Omental fat pad (tissue), 4 donors: ENCODE measurements around the gene TOP2A. TPM values are rescaled to one million over a fixed set of nuclear protein-coding genes. Genes with fewer than 3 reads are reported as not detected.
A peak's percentile ranks its signal among the peaks of the same experiment; 100 is the strongest.

Source experiments
- ATAC-seq: fragments of 150-250 bp; one replicate; pipeline ENCODE4 v1.9.1; 2016; ENCODE audit warnings: mild to moderate bottlenecking, moderate library complexity; ENCODE audit not compliant: low FRiP score
- DNase-seq: peaks from one replicate; pipeline ENCODE4 v3.0.0-alpha.2; 2019; ENCODE audit warnings: low spot score
- total RNA-seq, 4 donors: library from RNA; depleted of rRNA; stranded (reverse); fragments of >200 nt; gene quantifications; one replicate each; pipeline ENCODE4 v1.1.0, GENCODE V29; 2016
- TF ChIP-seq, protein P1 (sequence below), 3 donors: fragments of 450-650 bp; IDR thresholded peaks; one replicate each; pipeline ENCODE4 v1.5.1; 2016 to 2017; ENCODE audit warnings: antibody characterized with exemption in 3 of 3, mild to moderate bottlenecking in 3 of 3, moderate library complexity in 2 of 3

TOP2A gene
- total RNA-seq, 4 donors from 2014 or later = 0.65 to 12.7 (median 2.3) TPM

- TF ChIP-seq, protein P1, sequence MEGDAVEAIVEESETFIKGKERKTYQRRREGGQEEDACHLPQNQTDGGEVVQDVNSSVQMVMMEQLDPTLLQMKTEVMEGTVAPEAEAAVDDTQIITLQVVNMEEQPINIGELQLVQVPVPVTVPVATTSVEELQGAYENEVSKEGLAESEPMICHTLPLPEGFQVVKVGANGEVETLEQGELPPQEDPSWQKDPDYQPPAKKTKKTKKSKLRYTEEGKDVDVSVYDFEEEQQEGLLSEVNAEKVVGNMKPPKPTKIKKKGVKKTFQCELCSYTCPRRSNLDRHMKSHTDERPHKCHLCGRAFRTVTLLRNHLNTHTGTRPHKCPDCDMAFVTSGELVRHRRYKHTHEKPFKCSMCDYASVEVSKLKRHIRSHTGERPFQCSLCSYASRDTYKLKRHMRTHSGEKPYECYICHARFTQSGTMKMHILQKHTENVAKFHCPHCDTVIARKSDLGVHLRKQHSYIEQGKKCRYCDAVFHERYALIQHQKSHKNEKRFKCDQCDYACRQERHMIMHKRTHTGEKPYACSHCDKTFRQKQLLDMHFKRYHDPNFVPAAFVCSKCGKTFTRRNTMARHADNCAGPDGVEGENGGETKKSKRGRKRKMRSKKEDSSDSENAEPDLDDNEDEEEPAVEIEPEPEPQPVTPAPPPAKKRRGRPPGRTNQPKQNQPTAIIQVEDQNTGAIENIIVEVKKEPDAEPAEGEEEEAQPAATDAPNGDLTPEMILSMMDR (IDR thresholded peaks at IDR 0.05) = no peak
- DNase-seq (no peak), ATAC-seq (no peak)
Measured at GRCh38 chr17:40344421-40345160, 73.1 kb downstream of the TOP2A start.

DNA sequence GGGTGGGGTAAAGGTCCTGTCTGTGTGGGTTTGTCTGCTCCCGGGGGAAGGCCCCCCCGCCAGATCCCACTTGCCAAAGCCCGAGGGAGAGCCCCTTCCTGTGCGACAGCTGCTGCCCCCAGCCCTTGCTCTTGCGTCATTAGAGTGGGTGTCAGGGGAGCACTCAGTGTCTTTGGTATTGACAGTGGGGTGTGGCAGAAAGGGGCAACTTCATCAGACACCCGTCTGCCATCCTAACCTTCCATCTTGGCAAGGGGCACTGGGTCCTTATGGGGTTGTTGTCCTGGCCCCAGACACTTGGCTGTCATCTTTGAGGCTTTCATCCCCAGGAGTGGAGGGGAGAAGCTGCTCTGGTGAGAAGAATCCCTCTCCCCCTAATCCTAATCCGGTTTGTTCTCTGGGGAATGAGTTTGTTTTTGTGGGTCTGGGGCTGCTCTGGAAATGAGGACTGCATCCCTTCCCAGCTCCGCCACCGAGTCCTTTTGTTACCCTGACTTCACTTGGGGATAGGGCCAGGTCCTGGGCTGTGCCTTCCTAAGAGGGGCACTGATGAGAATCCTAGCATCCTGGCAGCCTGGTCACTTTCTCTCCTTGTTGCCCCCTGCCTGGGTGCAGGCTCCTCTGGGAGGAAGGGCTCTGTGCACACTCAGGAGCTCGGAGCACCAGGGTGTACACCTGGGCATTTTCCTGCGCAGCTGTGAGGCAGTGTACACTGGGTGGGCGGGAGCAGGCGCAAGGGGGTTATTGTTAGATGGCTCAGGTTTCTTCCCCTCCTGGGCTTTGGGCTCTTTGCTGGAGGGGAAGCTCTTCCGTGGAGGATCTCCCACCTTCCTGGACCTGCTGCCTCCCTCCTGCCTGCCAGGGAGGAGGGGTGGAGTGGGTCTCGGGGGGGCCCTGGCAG, 74.2 kb downstream of the TOP2A start:
- TF ChIP-seq, protein P1 (IDR thresholded peaks at IDR 0.05) = no peak
- ATAC-seq (no peak), DNase-seq (no peak)

DNA sequence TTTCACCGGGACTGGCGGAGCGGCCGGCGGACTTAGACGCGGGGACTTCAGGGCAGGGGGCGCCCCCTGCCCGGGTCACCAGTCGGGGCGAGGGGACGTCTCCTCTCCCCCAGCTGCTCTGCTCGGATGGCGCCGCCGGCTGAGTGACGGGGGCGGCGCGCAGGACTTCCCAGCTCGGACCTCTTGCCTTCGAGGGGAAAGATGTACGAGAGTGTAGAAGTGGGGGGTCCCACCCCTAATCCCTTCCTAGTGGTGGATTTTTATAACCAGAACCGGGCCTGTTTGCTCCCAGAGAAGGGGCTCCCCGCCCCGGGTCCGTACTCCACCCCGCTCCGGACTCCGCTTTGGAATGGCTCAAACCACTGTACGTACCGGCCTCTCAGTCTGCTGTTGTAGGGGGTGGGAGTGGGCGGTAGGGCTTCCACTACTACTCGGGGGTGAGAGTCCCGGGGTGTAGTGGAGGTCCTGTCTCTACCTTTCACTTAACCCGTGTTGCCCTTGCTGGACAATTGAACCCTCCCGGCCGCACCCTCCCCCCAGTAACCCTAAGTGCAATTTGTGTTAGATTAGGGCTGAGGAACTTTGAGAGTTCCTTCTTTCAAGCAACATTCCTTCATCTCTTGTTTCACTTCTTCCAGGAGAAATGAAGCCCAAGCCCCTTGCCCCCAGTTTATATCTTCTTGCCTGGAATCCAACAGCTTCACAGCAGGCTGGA, 75.0 kb downstream of the TOP2A start:
- ATAC-seq (no peak), DNase-seq (no peak)
- TF ChIP-seq, protein P1 (IDR thresholded peaks at IDR 0.05) = no peak

DNA sequence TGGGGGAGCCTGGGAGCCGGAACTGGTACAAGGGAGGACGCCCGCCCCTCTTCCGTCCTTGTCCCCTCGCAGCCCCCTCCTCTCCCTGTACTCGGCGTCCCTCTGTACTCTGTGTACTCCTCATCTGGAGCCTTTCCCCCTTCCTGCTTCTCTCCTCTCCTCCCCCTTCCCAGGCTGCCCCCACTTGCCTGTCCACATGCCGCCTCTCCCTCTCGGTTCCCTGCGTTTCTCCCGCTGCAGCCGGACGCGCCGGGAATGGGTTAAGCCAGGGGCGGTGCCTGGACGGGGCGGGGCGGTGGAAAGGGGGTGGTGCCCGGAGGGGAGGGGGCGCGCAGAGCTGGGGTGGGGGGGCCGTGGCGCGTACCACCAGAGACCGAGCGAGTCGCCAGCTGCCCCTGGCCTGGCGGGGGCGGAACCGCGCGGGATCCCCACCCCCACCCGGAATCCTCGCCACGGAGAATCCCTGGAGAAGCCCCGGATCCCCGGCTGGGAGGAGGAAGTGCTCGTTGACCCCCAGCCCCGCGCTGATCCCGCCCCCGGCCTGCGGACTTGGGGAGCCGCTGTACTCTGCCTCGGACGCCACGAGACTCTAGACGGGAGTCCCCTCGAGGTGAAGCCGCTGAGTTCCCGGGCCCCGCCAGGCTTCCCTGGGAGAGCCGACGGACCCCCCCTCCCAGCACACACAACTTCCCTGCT, 75.7 kb downstream of the TOP2A start:
- no peak for DNase-seq
- TF ChIP-seq, protein P1 (IDR thresholded peaks at IDR 0.05) = no peak
- ATAC-seq = peak; percentile 58

DNA sequence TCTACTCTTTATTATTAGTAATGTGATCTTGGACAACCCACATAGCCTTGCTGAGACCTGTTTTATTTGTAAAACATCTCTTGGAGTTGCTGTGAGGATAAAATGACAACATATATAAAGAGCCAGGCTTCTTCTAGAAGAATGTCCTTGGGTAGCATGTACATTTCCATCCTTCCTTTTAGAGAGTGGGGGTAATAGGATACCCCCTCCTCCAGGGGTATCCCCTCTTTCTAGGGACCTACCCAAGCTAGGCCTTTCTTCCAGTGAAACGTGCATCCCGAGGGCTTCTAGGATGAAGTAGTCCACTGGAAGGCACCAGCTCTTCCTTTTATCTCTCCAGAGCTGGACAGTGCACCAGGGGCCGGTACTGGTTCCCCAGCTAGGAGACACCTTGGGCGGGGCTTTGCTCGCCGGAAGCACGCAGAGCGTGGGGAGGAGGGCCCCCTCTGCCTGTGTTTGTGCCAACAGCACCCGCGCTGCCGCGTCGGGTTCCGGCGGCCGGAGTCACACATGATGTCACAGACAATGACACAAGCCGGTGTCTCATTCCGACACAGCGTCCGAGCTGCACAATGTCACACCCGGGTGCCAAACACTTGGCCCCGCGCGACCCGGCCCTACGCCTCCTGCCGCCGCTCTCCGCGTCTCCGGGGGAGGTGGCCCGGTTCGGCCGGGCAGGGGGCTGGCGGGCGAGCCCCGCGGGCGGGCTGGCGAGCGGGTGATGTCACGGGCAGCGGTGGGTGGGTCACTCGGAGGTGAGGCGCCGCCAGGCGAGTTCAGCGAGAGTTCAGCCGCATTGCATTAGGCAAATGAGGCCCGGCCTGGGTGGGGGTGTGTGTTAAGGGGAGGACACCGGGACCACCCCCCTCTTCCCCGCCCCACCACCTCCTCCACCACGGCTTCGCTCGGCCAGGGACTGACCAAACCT, 76.6 kb downstream of the TOP2A start:
- TF ChIP-seq, protein P1 (IDR thresholded peaks at IDR 0.05) = no peak
- DNase-seq (peak; percentile 67), ATAC-seq (peak; percentile 49)
